ENCODE results near the gene MOSMO.

- TF ChIP-seq CTCF (IDR thresholded peaks at IDR 0.05; ENCODE audit: low read depth, low read length) (no peak), EZH2phosphoT487 (IDR thresholded peaks at IDR 0.05; ENCODE audit: low read depth) (no peak)
Measured at GRCh38 chr16:21989751-21990150, 18.2 kb upstream of the MOSMO start.
